ENCODE results near the gene HYAL3. TPM values are rescaled to one million over a fixed set of nuclear protein-coding genes. Genes with fewer than 3 reads are reported as not detected.

HYAL3 gene
- total and polyA plus RNA-seq, 8 donors = 0.46 to 2.1 (median 0.77) TPM

- Histone ChIP-seq H3K36me3 (no peaks in the 10 kb centered on the region), H3K4me3 (peak overlapping the region in 3 of 4 donors; percentile 12 to 67 (median 32)), H3K27me3 (no peaks in the 10 kb centered on the region), H3K27ac (peak overlapping the region; percentile 61 to 83 (median 79)), H3K9me3 (no peaks in the 10 kb centered on the region), H3K4me1 (peaks cover 11 to 14% (median 11%) of the 10 kb centered on the region in 3 donors)
- 51 to 52% methylated on average over 12 of the region's 12 CpGs for WGBS, 2 donors
- no peak for FAIRE-seq
- TF ChIP-seq CTCF (IDR thresholded peaks at IDR 0.05) = no peak
- ATAC-seq = peak in 2 of 4 donors; percentile 10 to 11
- intact Hi-C loops (cut with DNase I) = no loop called here
- DNase-seq = peak in 3 of 6 donors; percentile 42 to 76 (median 53)
Observed at GRCh38 chr3:50299929-50300680, 900 bp upstream of the HYAL3 start.

GRCh38 chr3:50299638-50299928, 378 bp upstream of the HYAL3 start:
- Histone ChIP-seq H3K27me3 (no peaks in the 10 kb centered on the region), H3K9me3 (no peaks in the 10 kb centered on the region), H3K27ac (peak overlapping the region; percentile 61 to 83 (median 79)), H3K4me1 (peaks cover 11 to 14% (median 11%) of the 10 kb centered on the region in 3 donors), H3K36me3 (no peaks in the 10 kb centered on the region), H3K4me3 (peak overlapping the region in 3 of 4 donors; percentile 12 to 67 (median 32))
- ATAC-seq (no peak), FAIRE-seq (no peak), DNase-seq (no peak)
- no peak for TF ChIP-seq CTCF (IDR thresholded peaks at IDR 0.05)
- intact Hi-C loops (cut with DNase I) = no loop called here
- 1 to 3% methylated on average over 12 of the region's 12 CpGs for WGBS, 2 donors

- no peak for ATAC-seq
- no peak for FAIRE-seq
- Histone ChIP-seq H3K27me3 (no peaks in the 10 kb centered on the region), H3K36me3 (no peaks in the 10 kb centered on the region), H3K4me3 (peak overlapping the region in 3 of 4 donors; percentile 48 to 67 (median 55)), H3K9me3 (no peaks in the 10 kb centered on the region), H3K4me1 (peaks cover 15 to 17% (median 16%) of the 10 kb centered on the region in 3 donors), H3K27ac (peak overlapping the region; percentile 61 to 83 (median 79))
- intact Hi-C loops (cut with DNase I) = no loop called here
- TF ChIP-seq CTCF (IDR thresholded peaks at IDR 0.05) = no peak
- 56 to 58% methylated on average over 9 of the region's 9 CpGs for WGBS, 2 donors
- DNase-seq = no peak
Observed at GRCh38 chr3:50297896-50298725, 1.1 kb downstream of the HYAL3 start.

GRCh38 chr3:50297384-50297775, 1.8 kb downstream of the HYAL3 start:
- TF ChIP-seq CTCF (IDR thresholded peaks at IDR 0.05) = no peak
- Histone ChIP-seq H3K27me3 (no peaks in the 10 kb centered on the region), H3K9me3 (no peaks in the 10 kb centered on the region), H3K4me3 (no peak overlapping the region), H3K36me3 (no peaks in the 10 kb centered on the region), H3K27ac (no peak overlapping the region), H3K4me1 (peaks cover 21 to 22% (median 21%) of the 10 kb centered on the region in 3 donors)
- ATAC-seq = no peak
- FAIRE-seq = no peak
- intact Hi-C loops (cut with DNase I) = no loop called here
- 39 to 57% methylated on average over 2 of the region's 2 CpGs for WGBS, 2 donors
- DNase-seq = peak in 3 of 6 donors; percentile 52 to 84 (median 71)

All from pancreas (tissue), 10 donors.